Ramos (cell line): Measurements from ENCODE around the gene CEND1.

ENCODE experiments used
- in situ Hi-C: fragments of 300-500 bp; cut with MboI; formaldehyde crosslinking; loops from one replicate; pipeline ENCODE4 v1.14.3; 2022; ENCODE audit warnings: low sequenced_read_pairs; ENCODE audit not compliant: unreplicated experiment

The CEND1 gene

DNA sequence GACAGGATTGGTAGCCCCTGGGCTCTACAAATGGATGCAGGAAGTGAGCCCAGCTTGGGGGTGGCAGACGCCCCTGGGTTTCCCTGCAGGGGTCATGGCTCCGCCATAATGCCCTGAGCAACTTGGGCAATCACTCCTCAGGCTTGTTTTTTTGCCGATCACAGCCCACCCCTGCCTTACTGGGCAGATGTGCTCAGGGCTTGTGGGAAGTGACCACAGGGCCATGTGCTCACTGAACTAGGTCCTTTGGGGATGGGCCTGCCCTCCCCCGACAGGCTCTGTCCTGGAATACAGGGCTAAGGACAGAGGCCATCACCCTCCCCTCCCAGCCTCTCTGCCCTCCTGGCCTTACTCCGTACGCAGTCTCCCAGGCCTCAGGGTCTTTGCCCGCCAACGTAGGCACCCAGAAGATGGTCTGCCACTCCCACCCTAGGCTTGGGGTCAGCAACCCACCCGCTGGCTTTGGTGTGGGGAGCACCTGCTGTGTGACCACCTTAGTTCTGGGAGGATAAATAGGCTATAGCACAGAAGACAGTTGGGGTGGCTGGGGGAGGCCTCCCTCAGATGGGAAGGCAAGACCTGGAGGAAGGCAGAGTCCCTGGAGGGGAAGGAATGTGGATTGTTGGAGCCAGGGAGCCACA lies 23.7 kb upstream of the CEND1 start:
- in situ Hi-C loops = loop anchor here (25.0 kb wide), 1 partner anchor 1574 kb away; the partner anchor contains the start of gene CD81

GRCh38 chr11:813072-813455 lies 23.2 kb upstream of the CEND1 start:
- in situ Hi-C loops = loop anchor here (25.0 kb wide), 1 partner anchor 1574 kb away; the partner anchor contains the start of gene CD81

DNA sequence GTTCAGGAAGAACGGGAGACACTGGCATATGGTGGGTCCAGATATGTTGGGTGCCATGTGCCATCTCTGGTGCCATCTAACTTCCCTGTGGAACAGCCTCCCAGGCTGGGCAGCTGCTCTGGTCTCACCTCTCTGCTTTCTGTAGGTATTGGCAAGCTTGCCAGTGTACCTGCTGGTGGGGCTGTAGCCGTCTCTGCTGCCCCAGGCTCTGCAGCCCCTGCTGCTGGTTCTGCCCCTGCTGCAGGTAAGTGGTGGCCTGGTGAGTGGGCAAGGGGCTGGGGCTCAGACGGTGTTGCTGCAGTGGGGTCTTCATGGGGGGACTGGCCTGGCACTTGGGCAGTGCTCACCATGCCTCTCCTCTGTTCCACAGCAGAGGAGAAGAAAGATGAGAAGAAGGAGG lies 22.5 kb upstream of the CEND1 start:
- in situ Hi-C loops = loop anchor here (25.0 kb wide), 1 partner anchor 1575 kb away; the partner anchor contains the start of gene CD81

DNA sequence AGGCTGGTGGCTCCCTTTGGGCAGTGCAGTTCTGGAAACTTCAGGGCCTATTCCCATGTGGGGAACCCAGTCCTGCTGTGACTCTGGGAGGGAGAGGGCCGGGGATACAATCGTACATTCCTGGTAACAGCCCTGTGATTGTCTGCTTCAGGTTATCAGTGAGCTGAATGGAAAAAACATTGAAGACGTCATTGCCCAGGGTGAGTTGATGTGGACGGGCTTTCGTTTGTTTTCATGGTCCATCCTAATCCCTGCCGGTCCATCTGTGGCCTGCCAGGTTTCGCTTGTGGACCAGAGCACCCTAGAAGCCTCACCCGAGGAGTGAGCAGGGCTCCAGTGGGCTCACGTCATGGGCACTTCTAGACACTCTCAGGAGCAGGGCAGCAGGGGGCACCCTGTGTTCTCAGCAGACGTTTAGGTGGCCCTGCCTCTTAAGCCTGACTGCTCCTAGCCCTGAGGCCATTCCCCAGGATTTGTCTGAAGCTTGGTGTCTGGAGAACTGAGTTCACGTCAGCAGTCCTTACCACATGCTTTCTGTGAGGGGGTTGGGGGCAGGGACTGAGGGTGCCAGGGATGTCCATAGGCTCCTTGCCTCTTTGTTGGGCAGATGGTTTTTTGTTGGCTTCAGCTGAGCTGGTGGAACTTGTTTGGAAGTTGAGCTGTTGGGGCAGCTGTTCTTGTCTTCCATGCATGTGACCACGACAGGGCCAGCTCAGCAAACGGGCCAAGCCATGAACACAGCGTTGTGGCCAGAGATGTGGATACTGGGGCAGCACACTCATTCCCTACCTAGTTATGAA lies 21.8 kb upstream of the CEND1 start:
- in situ Hi-C loops = loop anchor here (25.0 kb wide), 1 partner anchor 1576 kb away; the partner anchor contains the start of gene CD81

- in situ Hi-C loops = loop anchor here (25.0 kb wide), 1 partner anchor 1577 kb away; the partner anchor contains the start of gene CD81
Observed at GRCh38 chr11:810040-810567, 20.2 kb upstream of the CEND1 start.

- in situ Hi-C loops = loop anchor here (25.0 kb wide), 1 partner anchor 1578 kb away; the partner anchor contains the start of gene CD81
Observed at GRCh38 chr11:809287-810039, 19.6 kb upstream of the CEND1 start, which contains the start of gene RPLP2. RPLP2 (plus strand) TSS chr11:809967; CDS start chr11:810235, 268 bp downstream.

- in situ Hi-C loops = loop anchor here (25.0 kb wide), 1 partner anchor 1579 kb away; the partner anchor contains the start of gene CD81
Observed at GRCh38 chr11:808427-809286, 18.8 kb upstream of the CEND1 start.

GRCh38 chr11:804599-804964 lies 14.7 kb upstream of the CEND1 start:
- in situ Hi-C loops = loop anchor here (25.0 kb wide), 1 partner anchor 1583 kb away; the partner anchor contains the start of gene CD81

DNA sequence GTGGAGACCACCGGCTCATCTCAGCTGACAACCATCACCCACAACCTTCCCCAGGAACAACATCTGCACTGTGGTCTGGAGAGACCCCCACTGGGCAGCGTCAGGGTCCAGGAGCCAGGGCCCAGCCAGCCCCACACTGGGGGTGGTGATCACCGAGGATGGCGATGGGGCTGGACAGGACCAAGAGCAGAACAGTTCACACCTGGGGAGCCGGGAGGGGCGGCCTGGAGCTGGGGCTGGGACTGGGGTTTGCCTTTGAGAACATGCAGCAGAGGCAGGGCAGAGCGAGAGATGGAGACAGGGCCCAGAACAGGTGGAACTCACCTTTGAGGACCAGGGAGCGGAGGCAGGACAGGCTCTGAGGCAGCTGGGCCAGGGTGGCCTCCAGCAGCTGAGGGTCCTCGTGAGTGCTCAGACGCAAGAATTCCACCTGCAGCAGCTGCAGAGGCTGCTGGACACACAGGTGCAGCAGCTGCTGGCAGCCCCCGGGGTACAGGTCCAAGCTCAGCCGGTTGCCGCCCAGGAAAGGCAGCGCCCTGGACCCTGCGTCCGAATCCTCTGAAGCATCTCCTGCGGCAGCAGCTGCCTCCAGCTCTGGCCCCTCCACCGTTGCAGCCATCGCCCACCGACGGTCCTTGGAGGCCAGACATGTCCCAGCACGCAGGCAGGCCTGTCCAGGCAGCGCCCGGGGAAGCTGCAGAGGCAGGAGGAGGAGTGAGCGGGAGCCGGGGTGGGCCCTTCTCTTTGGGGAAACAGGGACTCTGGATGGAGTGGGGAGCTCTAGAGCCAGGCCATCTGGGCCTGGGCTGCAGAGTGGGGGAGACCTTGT lies 14.1 kb upstream of the CEND1 start:
- in situ Hi-C loops = loop anchor here (25.0 kb wide), 1 partner anchor 1583 kb away; the partner anchor contains the start of gene CD81

DNA sequence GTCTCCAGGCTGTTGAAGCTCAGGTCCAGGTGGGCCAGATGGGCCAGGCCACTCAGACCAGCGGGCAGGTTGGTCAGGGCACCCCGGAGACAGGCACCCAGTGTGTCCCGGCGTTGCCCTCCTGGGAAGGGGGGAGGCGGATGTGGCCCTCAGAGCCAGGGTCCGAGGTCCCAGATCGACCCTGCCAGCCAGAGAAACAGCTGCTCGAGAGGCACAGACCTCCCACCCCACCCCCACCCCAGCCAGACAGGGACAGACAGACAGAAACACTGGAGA lies 13.5 kb upstream of the CEND1 start:
- in situ Hi-C loops = loop anchor here (25.0 kb wide), 1 partner anchor 1584 kb away; the partner anchor contains the start of gene CD81

DNA sequence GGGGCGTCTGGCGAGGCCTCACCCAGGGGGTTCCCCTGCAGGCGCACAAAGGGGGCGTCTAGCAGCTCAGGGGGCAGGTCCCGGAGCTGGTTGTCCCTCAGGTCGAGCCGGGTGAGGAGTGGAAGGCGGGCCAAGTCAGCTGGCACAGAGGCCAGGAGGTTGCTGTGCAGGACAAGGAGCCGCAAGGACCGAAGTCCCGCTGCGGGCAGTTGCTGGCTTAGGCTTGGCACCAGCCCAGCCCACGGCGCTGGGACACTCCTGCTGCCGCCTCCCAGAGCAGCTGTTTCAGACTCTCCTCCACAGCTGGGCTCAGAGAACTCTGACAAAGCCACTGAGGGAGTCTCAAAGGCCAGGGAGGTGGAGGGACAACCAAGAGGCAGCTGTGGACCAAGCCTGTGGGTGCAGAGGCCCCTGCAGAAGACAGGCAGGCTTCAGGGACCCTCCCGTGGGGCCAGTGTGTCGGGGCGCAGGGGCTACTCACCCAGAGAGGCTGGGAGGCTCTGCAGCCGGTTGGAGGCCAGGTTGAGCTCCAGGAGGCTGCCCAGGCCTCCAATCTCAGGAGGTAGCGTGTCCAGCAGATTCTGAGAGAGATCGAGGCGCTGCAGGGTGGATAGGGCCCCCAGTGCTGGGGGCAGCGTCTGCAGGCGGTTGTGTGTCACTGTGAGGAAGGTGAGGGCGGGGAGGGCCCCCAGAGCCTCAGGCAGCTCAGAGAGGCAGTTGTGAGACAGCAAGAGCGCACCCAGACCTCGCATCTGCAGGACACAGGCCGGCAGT lies 13.0 kb upstream of the CEND1 start:
- in situ Hi-C loops = loop anchor here (25.0 kb wide), 1 partner anchor 1584 kb away; the partner anchor contains the start of gene CD81

GRCh38 chr11:802018-802617 lies 12.2 kb upstream of the CEND1 start:
- in situ Hi-C loops = loop anchor here (25.0 kb wide), 1 partner anchor 1585 kb away; the partner anchor contains the start of gene CD81

- in situ Hi-C loops = loop anchor here (25.0 kb wide), 1 partner anchor 1586 kb away; the partner anchor contains the start of gene CD81
Observed at GRCh38 chr11:801097-801780, 11.3 kb upstream of the CEND1 start.

DNA sequence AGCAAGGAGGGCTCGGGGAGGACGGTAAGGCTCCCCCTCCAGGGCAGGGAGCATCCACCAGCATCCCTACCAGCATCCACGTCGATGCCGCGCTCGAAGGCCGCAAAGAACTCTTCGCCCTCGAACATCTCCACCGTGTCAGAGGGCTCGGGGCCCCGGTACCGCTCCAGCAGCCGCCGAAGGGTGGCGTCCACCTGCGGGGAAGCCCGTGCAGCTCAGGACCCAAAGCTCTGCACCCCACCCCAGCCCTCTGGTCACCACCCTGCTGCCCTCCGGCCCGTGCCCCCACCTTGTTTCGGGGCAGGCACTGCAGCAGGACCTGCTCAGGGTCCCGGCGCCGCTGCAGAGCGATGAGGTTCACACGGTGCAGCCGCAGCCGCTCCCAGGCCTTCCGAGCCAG lies 10.6 kb upstream of the CEND1 start:
- in situ Hi-C loops = loop anchor here (25.0 kb wide), 1 partner anchor 1587 kb away; the partner anchor contains the start of gene CD81

GRCh38 chr11:799641-800316 lies 9.9 kb upstream of the CEND1 start:
- in situ Hi-C loops = loop anchor here (25.0 kb wide), 1 partner anchor 1588 kb away; the partner anchor contains the start of gene CD81
